ENCODE data around the gene TAC3. TPM values are rescaled to one million over a fixed set of nuclear protein-coding genes. Genes with fewer than 3 reads are reported as not detected.
"Not testable (repeated sequence)": the region's sequence is repeated elsewhere in the genome, so short reads cannot be mapped to it uniquely, and the experiment has no call there.

The TAC3 gene
- total RNA-seq, 4 donors from 2014 or later: not detected

GRCh38 chr12:56963557-56963956 is 52.8 kb downstream of the TAC3 start:
- H3K4me1 ChIP-seq; H3K27ac ChIP-seq; H3K27me3 ChIP-seq; DNase-seq (ENCODE audit: low spot score in 2 of 2); H3K36me3 ChIP-seq; H3K4me3 ChIP-seq: not testable (repeated sequence)
- H3K9me3 ChIP-seq: peaks cover 0 to 31% (median 3%) of the 10 kb centered on the region in 4 donors
- 100% methylated on average over 1 to 2 of the region's 27 CpGs for WGBS, 2 donors

- H3K27ac ChIP-seq; DNase-seq (ENCODE audit: low spot score in 2 of 2); H3K27me3 ChIP-seq; H3K4me3 ChIP-seq; H3K4me1 ChIP-seq: not testable (repeated sequence)
- peaks cover 0 to 15% (median 0%) of the 10 kb centered on the region in 3 donors for H3K36me3 ChIP-seq
- 72 to 79% methylated on average over 4 of the region's 4 CpGs for WGBS, 2 donors
- H3K9me3 ChIP-seq: peaks cover 0 to 40% (median 3%) of the 10 kb centered on the region in 4 donors
Measured at GRCh38 chr12:56962247-56962646, 54.1 kb downstream of the TAC3 start.

Other genes starting within 250 kb of the TAC3 start
- gene SDR9C7, start 82.1 kb downstream of the TAC3 start, total RNA-seq: not detected
- gene RDH16, start 58.9 kb downstream of the TAC3 start, total RNA-seq: 1 to 10 TPM in 3 of 4 donors, not detected in 1; 1.5 to 1.8 (median 1.7) TPM
- 1 to 10 TPM; 3.6 to 6.8 (median 5.4) TPM for gene ZBTB39, start 10.0 kb downstream of the TAC3 start, total RNA-seq
- gene MYO1A, start 33.6 kb upstream of the TAC3 start, total RNA-seq: under 1 TPM in 2 of 4 donors, not detected in 2; 0.30 to 0.59 TPM
- 10 to 100 TPM in 1 of 4 donors, 1 to 10 TPM in 3; 4.8 to 10.2 (median 6.6) TPM for gene NEMP1, start 62.3 kb upstream of the TAC3 start, total RNA-seq
- 10 to 100 TPM; 29.3 to 42.2 (median 38.6) TPM for gene NAB2, start 72.6 kb upstream of the TAC3 start, total RNA-seq
- gene STAT6, start 94.8 kb upstream of the TAC3 start, total RNA-seq: 100 to 1,000 TPM; 140 to 247 (median 183) TPM
- gene LRP1, start 112.0 kb upstream of the TAC3 start, total RNA-seq: 100 to 1,000 TPM; 410 to 653 (median 527) TPM
- not detected for gene LRP1-AS, start 131.1 kb upstream of the TAC3 start, total RNA-seq
- gene NXPH4, start 200.3 kb upstream of the TAC3 start, total RNA-seq: 1 to 10 TPM in 1 of 4 donors, not detected in 3; 4.2 TPM
- gene SHMT2, start 213.2 kb upstream of the TAC3 start, total RNA-seq: 10 to 100 TPM; 18.4 to 77.3 (median 32.6) TPM
- gene STAC3, start 234.7 kb upstream of the TAC3 start, total RNA-seq: 1 to 10 TPM in 3 of 4 donors, not detected in 1; 1.7 to 5.0 (median 3.6) TPM